T-helper 2 cell treated with Interferon-gamma antibody and Interleukin-4, amounts not matched to agents 5 μg/mL and 100 μg/mL, for 36 hours (primary cell): ENCODE results near the gene DTX2.
A peak's percentile ranks its signal among the peaks of the same experiment; 100 is the strongest.
"Not testable (repeated sequence)": the region's sequence is repeated elsewhere in the genome, so short reads cannot be mapped to it uniquely, and the experiment has no call there.

ENCODE experiments used
- DNase-seq: peaks from one replicate; pipeline ENCODE4 v3.0.0; 2021; ENCODE audit warnings: low spot score
- H3K27ac Mint-ChIP-seq: one replicate; pipeline ENCODE4 v1.8.0; 2021; ENCODE audit warnings: mild to moderate bottlenecking, mixed read lengths
- H3K27me3 Mint-ChIP-seq: one replicate; pipeline ENCODE4 v1.8.0; 2021; ENCODE audit warnings: low read depth, mixed read lengths
- H3K36me3 Mint-ChIP-seq: one replicate; pipeline ENCODE4 v1.8.0; 2021; ENCODE audit warnings: low read depth, mixed read lengths
- H3K4me1 Mint-ChIP-seq: one replicate; pipeline ENCODE4 v1.8.0; 2021; ENCODE audit warnings: low read depth, mixed read lengths
- H3K4me3 Mint-ChIP-seq: one replicate; pipeline ENCODE4 v1.8.0; 2022; ENCODE audit warnings: mild to moderate bottlenecking, moderate library complexity, mixed read lengths
- H3K9me3 Mint-ChIP-seq: one replicate; pipeline ENCODE4 v1.8.0; 2021; ENCODE audit warnings: mixed read lengths

The DTX2 gene

DNA sequence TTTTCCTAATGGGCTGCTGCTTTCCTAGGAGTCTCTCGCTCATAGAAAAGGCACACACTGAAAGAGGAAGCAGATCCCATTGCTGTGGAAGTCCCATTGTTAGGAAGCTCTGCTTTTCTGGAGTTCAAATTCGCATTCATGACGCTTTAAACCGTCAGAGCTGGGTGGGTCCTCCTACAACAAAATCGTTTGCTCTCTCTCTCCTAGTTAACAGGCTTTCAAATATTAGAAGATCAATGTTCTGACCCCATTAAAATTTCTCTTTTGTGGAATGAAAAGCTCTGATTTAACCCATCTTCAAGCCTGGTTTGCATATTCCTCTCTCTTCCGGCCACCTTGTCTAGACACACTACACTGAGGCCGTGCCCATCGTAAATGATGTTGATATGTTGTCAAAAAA lies 81.7 kb downstream of the DTX2 start, which contains the start of gene SPDYE16:
TSS of gene SPDYE16 (minus strand) at position 101 of the 400 bp plus-strand sequence. CDS start 1,838 bp downstream, outside the sequence.
- not testable (repeated sequence) for DNase-seq, H3K4me3 Mint-ChIP-seq, H3K27ac Mint-ChIP-seq, H3K36me3 Mint-ChIP-seq, H3K27me3 Mint-ChIP-seq, H3K4me1 Mint-ChIP-seq, H3K9me3 Mint-ChIP-seq

DNA sequence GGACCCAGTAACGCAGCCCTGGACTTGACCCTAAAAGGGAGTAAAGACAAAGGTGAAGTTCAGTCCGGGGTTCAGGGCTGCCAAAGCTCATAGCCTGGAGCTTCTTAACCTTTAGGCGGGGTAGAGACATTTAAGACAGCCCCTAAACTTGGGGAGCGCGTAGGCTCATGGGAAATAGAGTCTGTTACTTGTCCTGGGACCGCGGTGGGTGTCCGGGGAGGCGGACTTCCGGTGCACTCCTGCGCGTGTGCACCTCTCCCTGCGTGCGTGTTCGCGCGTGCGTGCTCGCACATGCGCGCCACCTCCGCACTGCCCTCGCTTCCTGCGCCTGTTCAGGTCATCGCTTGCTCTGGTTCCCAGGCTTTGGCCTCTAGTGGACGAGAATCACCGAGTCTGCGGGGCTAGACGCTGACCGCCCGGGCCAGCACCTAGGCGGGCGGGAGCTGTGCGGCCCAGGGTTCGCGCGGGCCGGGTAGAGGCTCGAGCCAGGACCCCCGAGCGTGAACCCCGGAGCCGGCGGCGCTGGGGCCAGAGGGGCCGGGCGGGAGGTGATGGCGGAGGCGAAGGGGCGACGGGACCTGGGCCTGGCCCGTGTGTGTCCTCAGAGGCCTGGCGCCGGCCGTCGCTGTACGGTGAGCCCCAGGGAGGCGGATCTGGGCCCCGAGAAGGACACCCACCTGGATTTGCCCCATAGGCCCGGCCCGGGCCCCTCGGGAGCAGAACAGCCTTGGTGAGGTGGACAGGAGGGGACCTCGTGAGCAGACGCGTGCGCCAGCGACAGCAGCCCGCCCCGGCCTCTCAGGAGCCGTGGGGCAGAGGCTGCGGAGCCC lies 87.7 kb downstream of the DTX2 start:
- peaks cover 14% of the 10 kb centered on the region for H3K4me1 Mint-ChIP-seq
- peak overlapping the region; percentile 95 for H3K4me3 Mint-ChIP-seq
- H3K27me3 Mint-ChIP-seq, H3K36me3 Mint-ChIP-seq, H3K9me3 Mint-ChIP-seq: not testable (repeated sequence)
- H3K27ac Mint-ChIP-seq, result peak overlapping the region; percentile 85
- DNase-seq, result peak; percentile 87

DNA sequence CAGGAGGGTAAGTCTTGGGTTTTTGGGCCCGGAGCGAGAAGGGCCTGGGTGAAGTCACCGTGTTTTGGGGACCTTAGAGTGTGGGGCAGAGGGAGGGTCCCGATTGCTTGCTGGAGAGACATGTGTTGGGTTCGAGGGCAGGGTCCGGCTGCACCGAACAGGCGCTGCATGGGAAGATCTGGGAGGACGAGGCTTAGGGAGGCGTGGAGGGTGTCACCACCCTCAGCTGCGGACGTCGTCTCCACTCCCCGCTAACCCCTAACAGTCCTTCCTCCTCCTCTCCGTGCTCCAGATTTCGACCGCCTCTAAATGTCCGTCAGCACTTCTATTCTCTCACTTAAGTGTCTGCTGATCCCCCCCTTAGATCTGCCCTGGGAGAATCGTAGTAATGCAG lies 88.3 kb downstream of the DTX2 start:
- DNase-seq, result peak; percentile 12
- not testable (repeated sequence) for H3K27me3 Mint-ChIP-seq, H3K36me3 Mint-ChIP-seq, H3K9me3 Mint-ChIP-seq
- Mint-ChIP-seq H3K4me1 (peaks cover 16% of the 10 kb centered on the region), H3K4me3 (peak overlapping the region; percentile 95), H3K27ac (peak overlapping the region; percentile 81)

DNA sequence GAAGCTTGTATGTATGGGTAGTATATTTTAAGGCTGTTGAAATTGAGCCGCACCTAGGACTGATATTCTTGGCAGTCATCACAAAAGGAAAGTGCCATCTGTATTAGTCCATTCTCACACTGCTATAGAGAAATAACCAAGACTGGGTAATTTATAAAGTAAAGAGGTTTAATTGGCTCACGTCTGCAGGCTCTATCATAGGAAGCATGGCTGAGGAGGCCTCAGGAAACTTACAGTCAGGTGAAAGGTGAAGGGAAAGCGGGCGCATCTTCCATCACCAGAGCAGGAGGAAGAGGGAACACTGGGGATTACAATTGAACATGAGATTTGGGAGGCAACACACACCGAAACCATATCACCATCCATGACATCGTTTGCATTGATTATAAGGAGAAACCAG lies 90.5 kb downstream of the DTX2 start:
- H3K4me3 Mint-ChIP-seq, H3K9me3 Mint-ChIP-seq, H3K27me3 Mint-ChIP-seq, DNase-seq, H3K27ac Mint-ChIP-seq: not testable (repeated sequence)
- peaks cover 19% of the 10 kb centered on the region for H3K4me1 Mint-ChIP-seq
- peaks cover 17% of the 10 kb centered on the region for H3K36me3 Mint-ChIP-seq
